Measurements from ENCODE around the gene WDR70.
"Not testable (repeated sequence)": the region's sequence is repeated elsewhere in the genome, so short reads cannot be mapped to it uniquely, and the experiment has no call there.

Gene WDR70

DNA sequence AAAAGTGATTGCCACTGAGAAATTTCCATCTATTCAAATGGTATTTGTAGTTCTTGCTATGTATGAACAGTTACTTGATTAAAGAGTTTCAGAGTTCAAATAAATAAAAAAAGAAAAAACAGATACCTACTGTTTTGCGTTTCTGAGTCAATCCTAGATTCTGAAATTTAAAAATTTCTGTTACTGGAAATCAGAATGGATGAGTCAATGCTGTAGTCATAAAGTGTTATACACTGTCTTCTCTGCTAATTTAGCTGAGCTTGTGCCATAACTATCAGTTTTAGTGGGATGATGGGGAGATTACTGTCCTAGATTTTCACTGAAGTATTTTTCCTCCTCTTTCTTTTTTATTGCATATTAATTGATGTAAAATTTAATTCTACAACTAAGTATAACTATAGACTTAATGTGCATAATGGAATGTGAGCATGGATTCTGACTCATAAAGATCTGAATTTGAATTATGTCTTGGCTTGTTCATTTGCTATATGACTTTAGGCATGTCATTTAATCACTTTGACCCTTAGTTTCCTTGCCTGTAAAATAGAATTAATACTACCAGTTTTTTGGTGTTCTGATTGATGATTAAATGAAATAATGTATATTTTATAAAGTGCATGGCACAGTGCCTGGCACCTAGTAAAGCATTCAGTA is 75.4 kb downstream of the WDR70 start:
- DNase-seq = not testable (repeated sequence)

GRCh38 chr5:37463191-37464051 is 84.3 kb downstream of the WDR70 start:
- DNase-seq = not testable (repeated sequence)

GRCh38 chr5:37464581-37464980 is 85.5 kb downstream of the WDR70 start:
- DNase-seq = not testable (repeated sequence)

- not testable (repeated sequence) for DNase-seq
Observed at GRCh38 chr5:37469383-37469782, 90.3 kb downstream of the WDR70 start.

DNA sequence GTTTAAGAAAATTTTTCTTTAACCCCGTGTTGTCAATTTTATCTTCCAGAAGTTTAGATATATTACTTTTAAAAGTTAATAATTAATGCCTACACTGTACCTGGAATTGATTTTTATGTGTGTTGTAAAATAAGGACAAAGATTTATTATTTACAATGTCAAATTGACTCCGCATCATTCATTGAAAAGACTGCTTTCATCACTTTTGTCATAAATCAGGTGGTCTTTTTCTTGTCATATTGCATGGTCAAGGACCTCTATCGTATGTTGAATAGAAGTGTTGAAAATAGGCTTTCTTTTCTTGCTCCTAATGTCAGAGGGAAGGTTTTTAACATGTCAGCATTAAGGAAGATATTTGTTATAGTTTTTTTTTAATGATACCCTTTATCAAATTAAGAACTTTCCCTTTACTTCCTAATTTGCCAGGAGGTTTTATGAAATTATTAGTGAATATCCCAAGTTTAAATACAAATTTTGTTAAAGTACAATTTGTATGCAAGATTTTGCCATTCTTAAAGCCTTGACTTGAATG is 92.6 kb downstream of the WDR70 start:
- DNase-seq = no peak

GRCh38 chr5:37477426-37477825 is 98.3 kb downstream of the WDR70 start:
- no peak for DNase-seq

DNA sequence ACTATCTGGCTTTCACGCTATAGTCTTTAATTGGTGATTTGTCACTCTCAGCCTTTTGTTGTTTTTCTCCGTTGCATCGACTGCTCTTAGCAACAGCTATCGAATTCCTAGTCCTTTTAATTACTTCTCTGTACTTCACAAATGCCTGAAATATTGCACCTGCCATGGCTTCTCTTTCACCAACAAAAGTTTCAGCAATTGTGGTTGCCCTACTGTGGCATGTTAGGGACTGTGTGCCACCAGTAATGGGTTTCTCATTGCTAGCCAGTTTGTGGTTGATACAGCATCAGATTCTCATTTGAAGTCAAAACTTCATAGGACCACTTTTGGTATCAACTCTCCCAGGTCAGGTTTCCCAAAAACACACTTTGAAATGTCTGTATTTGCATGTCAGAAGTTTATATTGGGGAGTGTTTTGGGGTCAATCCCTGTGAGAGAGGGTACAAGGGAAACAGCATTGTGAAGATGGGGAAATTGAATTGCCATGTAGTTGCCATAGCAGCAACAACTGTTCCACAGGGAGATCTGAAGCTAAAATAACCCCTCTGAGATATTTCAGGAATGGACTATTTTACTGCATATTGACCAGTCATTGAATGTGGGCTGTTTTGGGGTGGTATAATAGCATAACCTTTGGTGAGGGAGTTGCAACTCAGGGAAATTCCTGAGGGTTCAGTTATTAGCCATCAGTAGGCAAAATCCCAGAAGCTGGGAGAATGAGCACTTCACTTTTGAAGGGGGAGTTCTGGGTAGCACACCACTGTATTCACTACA is 99.2 kb downstream of the WDR70 start:
- DNase-seq = no peak

GRCh38 chr5:37481395-37481794 is 102.3 kb downstream of the WDR70 start:
- not testable (repeated sequence) for DNase-seq

GRCh38 chr5:37490120-37490810 is 111.1 kb downstream of the WDR70 start:
- DNase-seq = no peak

- DNase-seq = no peak
Observed at GRCh38 chr5:37490931-37491330, 111.8 kb downstream of the WDR70 start.

DNA sequence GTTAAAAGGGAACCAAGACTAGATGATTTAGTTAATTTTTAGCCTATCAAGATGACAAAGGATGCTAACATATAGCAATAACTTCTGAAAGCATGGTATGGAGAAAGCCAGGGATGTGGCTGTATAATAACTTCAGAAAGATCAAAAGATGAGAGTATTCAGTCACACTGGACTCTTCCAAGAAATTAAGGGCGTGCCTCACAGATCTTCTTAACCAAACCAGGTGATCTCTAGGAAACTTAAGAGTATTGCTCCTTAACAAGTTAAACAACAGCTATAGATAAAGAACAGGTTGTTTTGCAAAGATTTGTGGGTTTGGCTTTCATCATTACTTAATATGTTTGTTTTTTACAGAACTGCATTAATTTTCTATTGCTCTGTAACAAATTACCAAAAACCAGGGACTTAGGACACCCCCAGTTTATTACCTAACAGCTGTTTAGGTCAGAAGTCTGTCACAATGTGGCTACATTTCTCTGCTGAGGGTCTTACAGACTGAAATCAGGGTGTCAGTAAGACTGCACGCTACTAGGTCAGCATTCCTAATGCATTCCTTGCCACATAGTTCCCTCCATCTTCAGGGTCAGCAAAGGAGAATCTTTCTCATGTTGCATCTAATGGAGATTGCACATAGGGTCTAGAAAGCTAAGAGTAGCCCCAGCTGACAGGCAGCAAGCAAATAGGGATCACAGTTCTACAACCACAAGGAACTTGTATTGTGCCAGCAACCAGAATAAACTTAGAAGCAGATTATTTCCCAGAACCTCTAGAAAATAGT is 113.8 kb downstream of the WDR70 start:
- no peak for DNase-seq

DNA sequence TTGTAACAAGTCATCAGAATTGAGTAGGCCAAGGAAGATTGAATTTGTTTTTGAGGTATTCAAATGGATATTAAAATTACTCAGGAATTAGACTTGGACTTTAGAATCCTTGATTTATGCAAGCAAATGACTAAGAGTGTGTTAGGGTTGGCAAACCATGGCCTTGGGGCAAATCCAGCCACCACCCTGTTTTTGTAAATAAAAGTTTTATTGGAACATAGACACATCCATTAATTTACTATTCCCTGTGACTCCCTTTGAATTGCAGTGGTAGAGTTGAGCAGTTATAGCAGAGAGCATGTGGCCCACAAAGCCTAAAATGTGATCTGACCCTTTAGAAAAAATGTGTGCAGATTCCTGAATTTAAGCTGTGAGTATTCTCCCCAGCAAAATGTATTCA is 115.6 kb downstream of the WDR70 start:
- no peak for DNase-seq

DNA sequence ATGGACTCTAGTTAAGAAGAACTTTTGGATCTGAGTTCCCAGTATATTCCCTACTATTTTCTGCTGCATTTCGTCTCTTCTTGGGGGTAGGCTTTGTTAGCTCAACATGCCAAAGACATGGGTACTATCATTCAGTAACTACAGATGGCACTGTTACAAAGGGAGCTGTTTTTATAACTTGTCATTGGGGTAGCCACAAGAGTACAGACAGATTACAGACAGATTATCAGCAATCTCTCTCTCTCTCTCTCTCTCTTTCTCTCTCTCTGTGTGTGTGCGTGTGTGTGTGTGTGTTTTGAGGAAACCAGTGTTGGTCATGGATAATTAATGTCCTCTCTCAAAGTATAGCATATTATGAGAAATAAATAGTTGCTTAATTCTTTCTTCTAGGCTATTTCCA is 116.1 kb downstream of the WDR70 start:
- DNase-seq = no peak

DNA sequence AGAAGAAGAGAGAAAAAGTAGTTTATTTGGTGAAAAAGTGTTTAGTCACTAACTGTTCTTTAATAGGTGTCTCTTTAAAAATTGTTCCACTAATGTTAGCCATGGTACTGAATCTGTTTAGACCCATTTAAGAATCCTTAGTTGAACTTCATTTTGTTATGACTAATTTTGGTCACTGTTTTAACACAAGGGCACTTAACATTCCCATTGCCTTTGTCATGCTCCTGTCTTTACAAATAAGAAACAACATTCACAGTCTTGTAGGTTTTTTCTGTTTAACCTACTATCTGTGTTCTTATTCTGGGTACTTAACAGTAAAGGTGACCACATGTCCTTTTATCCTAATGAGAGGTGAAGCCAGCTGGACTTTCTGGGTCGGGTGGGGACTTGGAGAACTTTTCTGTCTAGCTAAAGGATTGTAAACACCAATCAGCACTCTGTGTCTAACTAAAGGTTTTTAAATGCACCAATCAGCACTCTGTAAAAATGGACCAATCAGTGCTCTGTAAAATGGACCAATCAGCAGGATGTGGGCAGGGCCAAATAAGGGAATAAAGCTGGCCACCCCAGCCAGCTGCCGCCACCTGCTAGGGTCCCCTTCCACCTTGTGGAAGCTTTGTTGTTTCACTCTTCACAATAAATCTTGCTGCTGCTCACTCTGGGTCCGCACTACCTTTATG is 116.7 kb downstream of the WDR70 start:
- DNase-seq = no peak

- DNase-seq = no peak
Observed at GRCh38 chr5:37496902-37497445, 117.9 kb downstream of the WDR70 start.

DNA sequence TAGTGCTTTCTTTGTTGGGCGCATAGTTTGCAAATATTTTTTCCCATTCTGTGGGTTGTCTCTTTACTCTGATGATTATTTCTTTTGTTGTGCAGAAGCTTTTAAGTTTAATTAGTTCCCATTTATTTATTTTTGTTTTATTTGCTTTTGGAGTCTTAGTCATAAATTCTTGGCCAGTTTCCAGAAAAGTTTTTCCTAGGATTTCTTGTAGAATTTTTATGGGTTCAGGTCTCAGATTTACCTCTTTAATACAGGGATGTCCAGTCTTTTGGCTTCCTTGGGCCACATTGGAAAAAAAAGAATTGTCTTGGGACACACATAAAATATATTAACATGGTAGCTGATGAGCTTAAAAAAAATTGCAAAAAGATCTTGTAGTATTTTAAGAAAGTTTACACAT is 122.0 kb downstream of the WDR70 start:
- no peak for DNase-seq

DNA sequence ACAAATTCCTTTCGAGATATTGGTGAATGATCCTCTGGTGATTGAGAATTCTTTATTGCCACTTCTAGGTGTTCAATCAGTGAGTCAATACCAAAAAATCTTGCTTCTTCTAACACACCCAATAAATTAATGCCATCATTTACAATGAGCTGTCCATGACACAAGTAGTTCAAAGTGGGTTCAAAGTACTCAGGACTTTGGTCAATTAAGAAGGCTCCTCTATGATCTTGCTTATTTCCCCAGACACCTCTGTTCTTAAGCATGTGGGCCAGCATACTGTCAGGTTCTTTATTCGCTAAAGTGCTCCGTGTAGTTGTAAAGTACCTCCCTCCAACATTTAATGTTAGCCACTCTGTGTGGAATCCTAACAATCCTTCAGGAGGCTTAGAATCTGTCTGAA is 127.1 kb downstream of the WDR70 start:
- DNase-seq = no peak

- DNase-seq = no peak
Observed at GRCh38 chr5:37506722-37507121, 127.6 kb downstream of the WDR70 start.

GRCh38 chr5:37511646-37512045 is 132.5 kb downstream of the WDR70 start:
- DNase-seq = no peak

DNA sequence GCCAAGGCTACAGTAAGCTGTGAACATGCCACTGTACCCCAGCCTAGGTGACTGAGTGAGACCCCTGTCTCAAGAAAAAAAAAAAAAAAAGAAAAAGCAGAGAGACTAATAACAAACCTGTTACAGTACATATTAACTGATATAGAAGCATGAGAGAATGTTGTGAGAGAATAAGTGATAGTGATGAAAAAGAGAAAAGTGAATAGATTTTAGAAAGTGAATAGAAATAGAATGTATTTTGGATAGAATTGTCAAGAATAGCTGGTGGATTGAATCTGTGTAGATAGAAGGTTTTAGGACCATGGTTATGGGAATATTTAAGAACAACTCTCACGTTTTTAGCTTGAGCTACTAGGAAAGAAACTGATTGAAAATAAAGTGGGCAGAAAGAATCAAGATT is 135.8 kb downstream of the WDR70 start:
- no peak for DNase-seq

DNA sequence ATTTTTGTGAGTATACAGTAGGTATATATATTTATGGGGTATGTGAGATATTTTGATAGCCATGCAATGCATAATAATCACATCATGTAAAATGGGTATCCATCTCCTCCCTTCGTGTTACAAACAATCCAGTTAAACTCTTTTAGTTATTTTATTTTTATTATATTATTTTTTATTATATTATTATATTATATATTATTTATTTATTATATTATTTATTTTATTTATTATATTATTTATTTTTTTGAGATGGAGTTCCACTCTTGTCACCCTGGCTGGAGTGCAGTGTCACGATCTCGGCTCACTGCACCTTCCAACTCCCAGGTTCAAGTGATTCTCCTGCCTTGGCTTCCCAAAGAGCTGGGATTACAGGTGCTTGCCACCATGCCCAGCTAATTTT is 138.6 kb downstream of the WDR70 start:
- DNase-seq = no peak
